GM12873 (cell line): Measurements from ENCODE around the gene CD200R1.

ENCODE experiments used
- CTCF ChIP-seq: IDR thresholded peaks from 2 replicates; pipeline ENCODE4 v1.5.1; 2012; ENCODE audit warnings: low read depth, mild to moderate bottlenecking, moderate library complexity, low read length, control low read depth; ENCODE audit not compliant: insufficient read depth; ENCODE audit errors: missing control alignments

Gene CD200R1

DNA sequence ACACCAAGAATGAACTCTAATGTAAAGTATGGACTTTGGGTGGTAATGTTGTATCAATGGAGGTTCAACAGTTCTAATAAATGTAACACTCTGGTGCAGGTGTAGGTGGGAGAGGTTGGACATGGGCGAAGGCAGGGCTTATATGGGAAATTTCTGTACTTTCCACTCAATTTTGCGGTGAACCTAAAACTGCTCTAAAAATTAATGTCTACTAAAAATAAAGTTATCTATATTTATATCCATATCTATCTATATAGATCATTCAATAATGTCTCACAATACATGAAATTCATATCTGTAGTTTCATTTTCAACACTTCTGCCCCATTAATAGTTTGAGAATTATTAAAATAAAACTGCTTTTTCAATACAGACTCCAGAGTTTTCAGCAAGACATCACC is 49.3 kb downstream of the CD200R1 start:
- no peak for TF ChIP-seq CTCF

- no peak for TF ChIP-seq CTCF
These were observed 66.7 kb downstream of the CD200R1 start for GRCh38 chr3:112908252-112908651.

GRCh38 chr3:112904786-112905185 is 70.1 kb downstream of the CD200R1 start:
- no peak for TF ChIP-seq CTCF

GRCh38 chr3:112900113-112900512 is 74.8 kb downstream of the CD200R1 start:
- TF ChIP-seq CTCF = no peak

GRCh38 chr3:112897791-112898190 is 77.1 kb downstream of the CD200R1 start:
- no peak for TF ChIP-seq CTCF

DNA sequence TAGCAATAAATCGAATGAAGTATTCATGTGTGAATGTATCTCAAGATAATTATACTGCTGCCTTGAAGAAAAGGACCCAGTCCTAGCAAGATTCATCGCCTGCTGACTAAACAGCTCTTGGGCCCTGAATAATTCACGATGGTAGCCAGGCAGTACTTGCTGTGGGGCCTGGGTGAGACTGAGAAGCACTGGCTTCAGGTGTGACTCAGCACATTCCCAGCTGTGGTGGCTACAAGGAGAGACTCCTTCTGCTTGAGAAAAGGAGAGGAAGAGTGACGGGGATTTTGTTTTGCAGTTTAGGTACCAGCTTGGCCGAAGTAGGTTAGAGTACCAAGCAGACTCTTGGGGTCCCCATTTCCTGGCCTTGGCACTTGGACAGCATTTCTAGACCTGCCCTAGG is 80.6 kb downstream of the CD200R1 start:
- no peak for TF ChIP-seq CTCF

DNA sequence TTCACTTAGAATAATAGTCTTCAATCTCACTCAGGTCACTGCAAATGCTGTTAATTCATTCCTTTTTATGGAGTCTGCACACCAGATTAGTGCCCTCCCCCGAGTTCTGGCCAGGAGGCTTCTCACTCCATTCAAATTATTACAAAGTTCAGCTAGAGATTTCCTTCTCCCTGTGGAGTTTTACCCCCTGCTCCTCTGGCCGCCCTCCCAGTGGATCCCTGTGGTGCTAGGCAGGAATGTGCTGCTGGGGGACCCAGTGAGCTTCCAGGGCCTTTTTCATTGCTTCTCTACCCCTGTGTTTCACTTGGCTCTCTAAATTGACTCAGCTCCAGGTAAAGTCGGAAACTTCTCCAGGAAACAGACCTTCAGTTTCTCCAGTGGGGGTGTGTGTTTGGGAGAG is 85.5 kb downstream of the CD200R1 start:
- no peak for TF ChIP-seq CTCF

GRCh38 chr3:112888381-112889085 is 86.4 kb downstream of the CD200R1 start:
- no peak for TF ChIP-seq CTCF
